Activated CD4-positive, alpha-beta T cell treated with anti-CD3 and anti-CD28 coated beads for 4 hours (primary cell): ENCODE results near the gene ZNF543.
A peak's percentile ranks its signal among the peaks of the same experiment; 100 is the strongest.
"Not testable (repeated sequence)": the region's sequence is repeated elsewhere in the genome, so short reads cannot be mapped to it uniquely, and the experiment has no call there.

Experiments used
- DNase-seq, 2 donors: peaks; one replicate each; pipeline ENCODE4 v3.0.0-alpha.2; 2020

ZNF543 gene

GRCh38 chr19:57321751-57322150 is 1.5 kb downstream of the ZNF543 start:
- no peak for DNase-seq

- no peak for DNase-seq
Observed at GRCh38 chr19:57324992-57325391, 4.7 kb downstream of the ZNF543 start.

DNA sequence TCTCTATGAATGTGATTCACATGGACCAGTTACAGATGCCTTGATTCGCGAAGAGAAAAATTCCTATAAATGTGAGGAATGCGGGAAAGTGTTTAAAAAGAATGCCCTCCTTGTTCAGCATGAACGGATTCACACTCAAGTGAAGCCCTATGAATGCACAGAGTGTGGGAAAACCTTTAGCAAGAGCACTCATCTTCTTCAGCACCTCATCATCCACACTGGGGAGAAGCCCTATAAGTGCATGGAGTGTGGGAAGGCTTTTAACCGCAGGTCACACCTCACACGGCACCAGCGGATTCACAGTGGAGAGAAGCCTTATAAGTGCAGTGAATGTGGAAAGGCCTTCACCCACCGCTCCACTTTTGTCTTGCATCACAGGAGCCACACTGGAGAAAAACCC is 7.7 kb downstream of the ZNF543 start:
- no peak for DNase-seq

GRCh38 chr19:57334191-57334590 is 13.9 kb downstream of the ZNF543 start:
- no peak for DNase-seq

DNA sequence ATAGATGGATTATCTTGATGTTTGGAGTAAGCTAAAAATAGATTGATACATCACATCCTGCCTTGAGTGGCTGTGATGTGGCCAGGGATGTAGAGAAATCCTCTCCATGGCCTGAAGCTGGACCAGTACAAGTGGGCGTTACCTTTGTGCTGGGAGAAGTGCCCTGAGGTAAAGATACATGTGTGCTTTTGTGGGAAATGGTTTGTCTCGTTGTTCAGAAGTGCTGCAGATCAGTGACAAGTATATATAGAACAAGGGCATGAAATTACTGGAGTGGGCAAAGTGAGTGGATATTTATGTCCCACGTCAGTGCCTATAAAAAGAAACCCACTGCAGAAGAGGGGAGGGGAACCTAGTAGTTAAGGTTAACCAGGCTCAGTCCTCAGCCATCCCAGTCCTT is 18.6 kb downstream of the ZNF543 start:
- no peak for DNase-seq

GRCh38 chr19:57342582-57342981 is 22.3 kb downstream of the ZNF543 start:
- no peak for DNase-seq

- no peak for DNase-seq
Observed at GRCh38 chr19:57348136-57348535, 27.9 kb downstream of the ZNF543 start.

DNA sequence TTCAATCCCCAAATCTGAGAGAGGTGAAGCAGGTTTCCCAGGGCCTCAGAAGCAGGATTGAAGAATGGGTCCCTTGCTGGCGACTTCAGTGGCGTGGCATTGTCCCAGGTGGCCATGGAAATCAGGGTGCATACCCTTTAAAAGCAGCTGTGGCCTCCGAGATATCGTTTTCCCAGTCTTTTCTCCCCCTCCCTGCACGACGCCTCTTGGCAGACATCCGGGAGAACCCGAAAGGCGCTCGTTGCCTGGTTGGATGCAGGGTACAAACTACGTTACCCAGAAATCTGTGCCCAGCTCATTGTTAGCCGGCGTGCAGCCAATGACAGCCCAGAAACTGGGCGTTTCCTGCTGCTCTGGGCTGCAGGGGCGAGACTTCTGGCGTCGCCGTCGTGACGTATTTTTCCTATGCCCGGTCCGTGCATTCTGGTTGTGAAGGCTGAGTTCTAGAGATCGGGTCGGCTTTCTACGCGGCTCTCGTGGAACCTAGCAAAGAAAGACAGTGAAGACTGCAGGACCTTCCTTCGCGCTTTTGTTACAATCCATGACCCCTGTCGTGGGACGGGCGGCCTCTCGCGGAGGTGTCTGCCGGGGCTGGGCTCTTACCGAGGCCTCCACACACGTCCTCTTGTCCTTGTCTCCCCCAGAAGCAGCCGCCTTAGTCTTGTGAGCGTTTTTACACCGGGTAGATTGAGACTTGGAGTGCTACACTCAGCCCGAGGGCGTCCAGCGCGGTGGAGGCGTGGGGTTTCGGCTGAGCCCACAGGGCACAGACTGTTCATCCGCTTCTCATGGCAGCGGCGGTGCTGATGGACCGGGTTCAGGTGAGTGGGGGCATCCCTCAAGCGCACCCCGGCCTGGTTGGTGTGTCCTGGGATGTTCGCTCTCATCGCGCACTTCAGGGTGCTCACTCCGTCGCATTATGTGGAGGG is 30.9 kb downstream of the ZNF543 start, which contains the start of gene ZNF304:
ZNF304 (plus strand) TSS at position 395 of the 929 bp plus-strand sequence; CDS start at position 789, 394 bp downstream.
- DNase-seq: peak; percentile 77 to 80

- DNase-seq: no peak
Observed at GRCh38 chr19:57351867-57352266, 31.6 kb downstream of the ZNF543 start.

GRCh38 chr19:57355916-57356315 is 35.6 kb downstream of the ZNF543 start:
- no peak for DNase-seq

GRCh38 chr19:57357406-57357805 is 37.1 kb downstream of the ZNF543 start:
- DNase-seq: no peak

GRCh38 chr19:57359300-57359699 is 39.0 kb downstream of the ZNF543 start:
- no peak for DNase-seq

DNA sequence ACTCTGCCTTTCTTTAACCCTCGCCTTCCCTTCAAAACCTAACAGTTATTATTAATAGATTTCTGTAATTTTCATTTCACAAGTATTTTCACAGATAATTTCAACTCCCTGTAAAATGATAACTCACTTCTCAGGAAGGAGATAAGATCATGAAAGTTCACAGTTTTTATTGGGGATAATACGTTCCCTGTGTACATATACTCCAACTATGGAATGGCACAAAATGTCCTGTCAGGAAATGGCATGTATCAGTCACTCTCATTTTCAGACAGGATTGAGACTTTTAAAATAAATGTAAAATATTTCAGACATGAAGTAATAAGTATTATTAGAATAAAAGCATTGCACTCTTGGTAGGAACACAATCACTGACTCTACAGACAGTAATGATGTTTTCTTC is 42.1 kb downstream of the ZNF543 start:
- no peak for DNase-seq

DNA sequence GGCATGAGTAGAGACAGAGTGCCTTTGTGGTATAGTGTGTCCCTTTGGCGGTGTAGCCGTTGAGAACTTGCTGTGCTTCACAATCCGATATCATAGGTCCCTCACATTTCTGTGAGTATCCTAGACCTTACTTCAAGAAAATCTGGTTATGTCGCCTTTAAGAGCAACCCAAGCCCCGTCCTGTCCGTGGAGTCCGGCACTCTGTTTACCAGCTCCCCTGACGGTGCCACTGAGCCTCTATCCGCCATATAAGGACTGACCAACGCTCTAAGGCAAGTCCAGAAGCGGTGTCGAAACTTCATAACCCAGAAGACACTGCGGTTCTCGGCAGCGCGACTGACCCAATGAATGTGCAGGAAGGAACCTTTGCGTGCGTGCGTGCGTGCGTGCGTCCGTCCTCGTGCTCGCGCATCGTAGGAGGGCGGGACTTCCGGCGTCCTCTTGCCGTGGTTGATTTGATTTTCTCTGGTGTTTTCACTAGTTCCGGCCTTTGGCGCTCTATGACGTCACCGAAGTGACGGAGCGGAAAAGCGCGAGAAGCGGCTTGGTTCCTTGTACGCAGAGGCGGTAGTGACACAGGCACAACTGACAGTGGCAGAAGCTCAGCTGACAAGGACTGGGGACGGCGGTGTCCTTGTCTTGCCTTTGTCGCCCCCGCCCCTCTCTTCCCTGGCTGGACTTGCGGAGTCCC is 42.9 kb downstream of the ZNF543 start, which contains the start of the genes TRAPPC2B and ZNF547:
TRAPPC2B (plus strand) TSS at position 555 of the 691 bp plus-strand sequence. CDS start 1,283 bp downstream, outside the sequence.
ZNF547 (plus strand) TSS at position 555 of the 691 bp plus-strand sequence. CDS start 5,005 bp downstream, outside the sequence.
- DNase-seq: peak; percentile 97 to 99

GRCh38 chr19:57363688-57364181 is 43.5 kb downstream of the ZNF543 start:
- peak in 1 of 2 donors; percentile 3 for DNase-seq

GRCh38 chr19:57366776-57367175 is 46.5 kb downstream of the ZNF543 start:
- DNase-seq: no peak

- DNase-seq: no peak
Observed at GRCh38 chr19:57374179-57374578, 53.9 kb downstream of the ZNF543 start.

DNA sequence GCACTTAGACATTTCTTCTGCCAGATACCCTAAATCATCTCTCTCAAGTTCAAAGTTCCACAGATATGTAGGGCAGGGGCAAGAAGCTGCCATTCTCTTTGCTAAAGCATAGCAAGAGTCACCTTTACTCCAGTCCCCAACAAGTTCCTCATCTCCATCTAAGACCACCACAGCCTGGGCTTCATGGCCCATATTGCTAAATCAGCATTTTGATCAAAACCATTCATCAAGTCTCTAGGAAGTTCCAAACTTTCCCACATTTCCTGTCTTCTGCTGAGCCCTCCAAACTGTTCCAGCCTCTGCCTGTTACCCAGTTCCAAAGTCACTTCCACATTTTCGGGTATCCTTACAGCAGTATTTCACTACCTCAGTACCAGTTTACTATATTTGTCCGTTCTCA is 54.4 kb downstream of the ZNF543 start:
- DNase-seq: not testable (repeated sequence)

DNA sequence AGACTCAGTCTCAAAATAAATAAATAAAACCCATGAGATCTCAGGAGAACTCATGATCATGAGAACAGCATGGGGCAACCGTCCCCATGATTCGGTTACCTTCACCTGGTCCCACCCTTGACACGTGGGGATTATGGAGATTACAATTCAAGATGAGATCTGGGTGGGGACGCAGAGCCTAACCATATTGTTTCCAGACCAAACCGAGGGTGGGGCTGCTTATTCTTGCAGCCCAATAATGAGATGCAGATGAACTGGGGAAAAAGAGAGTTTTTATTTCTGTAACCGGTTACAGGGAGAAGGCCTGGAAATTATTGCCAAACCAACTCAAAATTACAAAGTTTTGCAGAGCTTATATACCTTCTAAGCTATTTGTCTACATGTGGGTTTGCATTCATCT is 55.9 kb downstream of the ZNF543 start:
- no peak for DNase-seq

GRCh38 chr19:57377498-57378146 is 57.4 kb downstream of the ZNF543 start:
- no peak for DNase-seq
